HG03139 (cell line): ENCODE results near the gene BFSP2.
A peak's percentile ranks its signal among the peaks of the same experiment; 100 is the strongest.

Source experiments
- ATAC-seq: cut with Tn5 transposase; IDR thresholded peaks from one replicate; pipeline ENCODE4 v1.9.1; 2021; ENCODE audit not compliant: unreplicated experiment

BFSP2 gene

GRCh38 chr3:133381346-133382109, 18.3 kb upstream of the BFSP2 start:
- ATAC-seq = no peak

- no peak for ATAC-seq
These were observed 16.7 kb upstream of the BFSP2 start for GRCh38 chr3:133383175-133383574.

DNA sequence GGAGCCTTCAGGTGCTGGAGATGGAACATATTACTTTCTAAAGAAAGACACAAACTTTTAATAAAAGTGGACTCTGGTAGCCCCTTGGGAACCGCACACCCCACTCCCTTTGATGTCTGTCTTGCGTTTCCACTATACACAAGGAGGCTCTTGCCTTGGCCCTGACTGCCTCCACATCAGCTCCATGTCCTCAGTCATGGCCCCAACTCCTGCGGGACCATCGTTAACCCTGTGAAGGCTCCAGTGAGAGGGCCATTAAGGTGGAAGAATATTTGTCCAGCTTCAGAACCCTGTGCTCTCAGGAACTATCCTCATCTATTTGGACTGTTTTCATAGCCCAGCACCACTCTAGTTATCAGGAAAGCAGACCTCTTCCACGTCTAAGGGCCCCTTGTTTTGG, 16.1 kb upstream of the BFSP2 start:
- no peak for ATAC-seq

DNA sequence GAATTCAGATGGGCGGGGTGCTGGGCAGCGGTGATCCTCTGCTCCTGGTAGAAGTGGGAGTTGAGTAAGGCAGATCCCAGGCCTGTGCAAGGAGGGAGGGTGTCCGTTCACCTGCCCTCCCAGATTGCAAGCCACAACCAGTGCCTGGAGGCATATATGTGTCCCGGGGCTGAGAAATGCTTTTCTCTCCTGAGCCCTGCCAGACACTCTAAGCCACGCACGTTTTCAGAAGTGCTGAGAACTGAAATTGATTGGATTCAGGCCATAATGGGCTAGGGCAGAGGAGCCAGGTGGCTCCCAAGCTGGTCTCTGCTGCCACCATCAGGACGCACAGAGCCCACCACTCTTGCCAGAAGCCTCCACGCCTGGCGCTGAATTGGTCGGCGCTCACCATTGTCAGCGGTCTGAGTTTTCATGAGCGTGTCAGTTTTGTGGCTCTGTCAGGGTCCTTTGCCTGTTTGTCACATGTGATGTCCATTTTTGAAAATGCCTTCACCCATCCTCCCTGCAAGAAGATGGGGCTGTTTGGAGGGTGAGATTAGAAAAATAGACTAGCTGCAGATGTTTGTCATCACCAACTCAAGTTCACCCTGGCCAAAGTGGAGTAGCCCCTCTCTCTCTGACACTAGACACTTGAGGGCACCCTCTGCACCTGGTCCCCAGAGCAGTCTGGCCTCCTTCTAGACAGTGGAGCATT, 15.4 kb upstream of the BFSP2 start:
- peak; percentile 66 for ATAC-seq

DNA sequence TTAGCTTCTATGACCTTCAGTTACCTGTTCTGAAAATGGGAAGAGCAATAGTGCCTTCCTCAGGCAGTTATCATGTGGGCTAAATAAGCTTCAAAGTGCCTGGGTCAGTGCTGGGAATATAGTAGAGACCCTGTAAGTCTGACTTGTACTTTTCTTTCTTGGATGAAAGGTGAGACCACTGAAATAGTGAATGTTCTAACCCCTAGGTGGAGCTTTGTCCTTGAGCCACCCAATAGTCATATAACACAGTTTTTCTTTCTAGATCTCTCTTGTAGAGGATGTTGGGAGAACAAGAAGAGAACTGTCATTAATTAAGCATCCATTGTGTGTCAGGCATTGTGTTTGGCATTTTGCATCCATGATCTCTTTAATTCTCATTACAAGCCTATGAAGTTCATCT, 13.0 kb upstream of the BFSP2 start:
- ATAC-seq = no peak

DNA sequence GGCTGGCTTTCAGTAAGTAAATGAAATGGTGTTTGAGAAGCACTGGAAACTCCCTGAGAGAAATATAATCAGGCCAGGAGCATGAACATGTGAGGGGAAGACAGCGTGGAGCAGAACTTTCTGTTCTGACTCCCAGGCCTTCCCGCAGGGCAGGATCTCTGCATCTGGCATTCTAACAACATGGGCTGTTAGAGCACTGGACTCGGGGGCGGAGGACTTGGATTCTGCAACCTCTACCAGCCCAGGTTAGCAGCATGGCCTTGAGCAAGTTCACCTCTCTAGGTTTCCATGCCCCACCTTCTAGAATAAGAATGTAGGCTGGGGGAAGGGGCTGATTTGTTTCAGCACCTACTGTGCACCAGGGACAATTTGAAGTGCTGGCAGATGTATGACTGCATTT, 12.5 kb upstream of the BFSP2 start:
- ATAC-seq = no peak

DNA sequence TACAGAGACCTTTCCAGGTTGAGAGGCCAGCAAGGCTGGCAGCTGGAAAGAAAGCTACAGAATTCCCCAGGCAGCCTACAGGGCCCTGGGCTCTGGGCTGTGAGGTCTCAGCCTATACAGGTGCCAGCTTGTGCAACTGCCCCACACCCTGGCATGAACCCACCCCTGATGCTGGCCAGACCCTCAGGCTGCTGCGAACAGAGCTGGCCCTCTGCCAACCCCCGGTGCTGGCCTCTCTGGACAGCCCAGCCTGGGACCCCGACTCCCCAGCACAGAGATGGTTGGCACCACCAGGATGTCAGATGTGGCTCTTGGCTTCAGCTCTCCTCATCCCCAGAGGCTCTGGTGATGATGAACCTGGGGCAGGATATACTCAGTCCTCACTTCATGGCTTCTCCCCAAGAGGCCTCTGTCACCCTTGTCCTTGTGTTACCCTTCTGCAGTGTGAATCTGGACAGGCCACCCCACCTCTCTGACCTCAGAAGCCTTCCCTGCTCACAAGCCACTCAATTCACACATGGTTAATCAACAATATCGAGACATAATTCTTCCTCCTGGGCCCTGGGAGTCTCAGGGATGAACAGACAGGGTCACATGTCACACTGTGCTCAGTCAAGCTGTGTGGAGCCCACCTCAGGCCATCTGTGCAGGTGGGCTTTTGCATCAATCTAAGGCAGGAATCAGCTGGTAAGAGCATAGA, 11.0 kb upstream of the BFSP2 start:
- no peak for ATAC-seq

- no peak for ATAC-seq
These were observed 9.1 kb upstream of the BFSP2 start for GRCh38 chr3:133390715-133391114.

- no peak for ATAC-seq
These were observed 6.7 kb upstream of the BFSP2 start for GRCh38 chr3:133393204-133393603.

DNA sequence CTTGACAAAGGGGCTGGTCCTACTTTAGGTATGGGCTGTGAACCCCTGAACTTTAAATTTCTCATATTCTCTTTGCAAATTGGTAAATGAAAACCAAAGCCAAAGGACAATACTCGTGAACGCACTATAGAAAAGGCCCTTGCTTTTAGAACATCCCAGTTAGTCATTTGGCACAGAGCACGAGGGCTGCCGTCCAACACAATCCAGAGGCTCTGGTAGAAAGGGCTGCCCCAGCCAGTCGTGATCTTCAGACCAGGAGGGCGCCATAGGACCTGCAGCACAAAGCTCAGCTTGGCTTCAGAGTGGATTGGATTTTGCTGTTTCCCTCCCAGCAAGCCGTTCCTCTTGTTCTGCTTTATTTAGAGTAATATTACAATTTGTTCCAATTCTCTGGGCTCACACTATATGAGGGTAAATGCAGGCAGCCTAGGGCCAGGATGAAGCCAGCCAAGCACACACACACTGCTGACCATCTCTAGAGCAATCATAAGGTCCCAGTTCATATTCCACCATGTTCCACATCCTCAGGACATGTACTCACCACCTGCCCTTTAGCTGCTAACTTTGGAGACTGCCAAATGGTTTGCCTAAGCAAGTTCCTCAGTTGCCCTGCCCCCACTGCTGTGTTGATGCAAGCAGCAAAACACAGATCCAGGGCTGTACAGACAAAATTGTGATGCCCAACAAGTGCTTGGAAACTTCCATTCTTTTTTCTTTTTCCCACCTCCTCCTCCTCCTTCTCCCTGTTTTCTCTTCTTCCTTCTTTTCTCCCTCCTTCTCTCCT, 6.0 kb upstream of the BFSP2 start:
- no peak for ATAC-seq

GRCh38 chr3:133394561-133395311, 5.1 kb upstream of the BFSP2 start:
- ATAC-seq = no peak

GRCh38 chr3:133396906-133397305, 3.0 kb upstream of the BFSP2 start:
- no peak for ATAC-seq

- no peak for ATAC-seq
These were observed 1.7 kb downstream of the BFSP2 start for GRCh38 chr3:133401374-133402135.

DNA sequence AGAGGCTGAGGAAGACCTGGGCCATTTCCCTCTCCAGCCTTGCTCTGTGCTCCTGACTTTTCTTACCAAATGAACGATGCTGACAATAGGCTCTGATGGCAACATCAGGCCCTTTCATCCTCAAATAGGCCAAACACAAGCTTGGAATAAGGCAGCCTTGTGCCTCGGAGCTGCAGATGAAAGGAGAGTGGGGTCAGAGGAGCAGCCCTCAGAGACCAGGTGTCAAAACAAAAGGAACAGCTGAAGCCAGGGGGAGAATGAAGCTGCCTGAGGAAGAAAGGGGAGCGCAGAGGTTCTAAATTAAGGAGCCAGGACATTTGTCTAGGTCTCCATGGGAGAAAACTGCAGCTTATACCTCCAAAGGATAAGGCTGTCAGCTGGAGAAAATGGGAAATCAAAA, 5.1 kb downstream of the BFSP2 start:
- no peak for ATAC-seq

- no peak for ATAC-seq
These were observed 8.5 kb downstream of the BFSP2 start for GRCh38 chr3:133408366-133408765.

DNA sequence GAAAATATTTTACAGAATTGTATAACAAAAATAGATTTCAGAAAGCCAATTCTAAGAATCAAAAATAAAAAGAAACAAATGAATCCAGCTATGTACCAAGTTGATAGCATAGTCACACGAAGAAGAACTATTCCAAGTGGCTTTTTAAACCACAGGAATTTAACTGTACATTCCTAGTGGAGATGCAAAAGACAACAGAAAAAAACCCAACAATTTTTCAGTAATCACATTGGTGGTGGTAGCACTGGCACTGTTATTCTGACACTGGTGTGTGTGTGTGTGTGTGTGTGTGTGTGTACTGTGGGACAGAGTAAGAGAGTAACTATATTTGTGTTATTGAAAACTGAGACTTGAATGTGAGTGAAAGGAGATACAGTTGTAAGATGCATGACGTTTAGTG, 9.1 kb downstream of the BFSP2 start:
- ATAC-seq = no peak

- no peak for ATAC-seq
These were observed 10.5 kb downstream of the BFSP2 start for GRCh38 chr3:133410191-133410892.

GRCh38 chr3:133412183-133413132, 12.6 kb downstream of the BFSP2 start:
- ATAC-seq = no peak
